Loucy (cell line): ENCODE data around the gene PCDHGA6.

Experiments used
- EZH2phosphoT487 ChIP-seq: fragments of 200-600 bp; IDR thresholded peaks from 2 replicates; pipeline ENCODE4 v1.6.1; 2018; ENCODE audit warnings: antibody characterized with exemption, mild to moderate bottlenecking, moderate library complexity, borderline replicate concordance
- TF ChIP-seq, protein P1 (sequence below): fragments of 200-600 bp; sonication (generic); conservative IDR thresholded peaks from 2 replicates; pipeline ENCODE4 v1.5.1; 2014; ENCODE audit warnings: mild to moderate bottlenecking, antibody characterized with exemption, low read length

DNA sequence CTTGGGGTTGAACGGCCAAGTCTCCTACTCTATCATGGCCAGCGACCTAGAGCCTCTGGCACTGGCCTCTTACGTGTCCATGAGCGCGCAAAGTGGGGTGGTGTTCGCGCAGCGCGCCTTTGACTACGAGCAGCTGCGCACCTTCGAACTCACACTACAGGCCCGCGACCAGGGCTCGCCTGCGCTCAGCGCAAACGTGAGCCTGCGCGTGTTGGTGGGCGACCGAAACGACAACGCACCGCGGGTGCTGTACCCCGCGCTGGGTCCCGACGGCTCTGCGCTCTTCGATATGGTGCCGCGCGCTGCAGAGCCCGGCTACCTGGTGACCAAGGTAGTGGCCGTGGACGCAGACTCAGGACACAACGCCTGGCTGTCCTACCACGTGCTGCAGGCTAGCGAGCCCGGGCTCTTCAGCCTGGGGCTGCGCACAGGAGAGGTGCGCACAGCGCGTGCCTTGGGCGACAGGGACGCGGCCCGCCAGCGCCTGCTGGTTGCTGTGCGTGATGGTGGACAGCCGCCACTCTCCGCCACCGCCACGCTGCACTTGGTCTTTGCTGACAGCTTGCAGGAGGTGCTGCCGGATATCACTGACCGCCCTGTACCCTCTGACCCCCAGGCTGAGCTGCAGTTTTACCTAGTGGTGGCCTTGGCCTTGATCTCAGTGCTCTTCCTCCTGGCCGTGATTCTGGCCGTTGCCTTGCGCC is 26.0 kb downstream of the PCDHGA6 start:
- TF ChIP-seq, protein P1, sequence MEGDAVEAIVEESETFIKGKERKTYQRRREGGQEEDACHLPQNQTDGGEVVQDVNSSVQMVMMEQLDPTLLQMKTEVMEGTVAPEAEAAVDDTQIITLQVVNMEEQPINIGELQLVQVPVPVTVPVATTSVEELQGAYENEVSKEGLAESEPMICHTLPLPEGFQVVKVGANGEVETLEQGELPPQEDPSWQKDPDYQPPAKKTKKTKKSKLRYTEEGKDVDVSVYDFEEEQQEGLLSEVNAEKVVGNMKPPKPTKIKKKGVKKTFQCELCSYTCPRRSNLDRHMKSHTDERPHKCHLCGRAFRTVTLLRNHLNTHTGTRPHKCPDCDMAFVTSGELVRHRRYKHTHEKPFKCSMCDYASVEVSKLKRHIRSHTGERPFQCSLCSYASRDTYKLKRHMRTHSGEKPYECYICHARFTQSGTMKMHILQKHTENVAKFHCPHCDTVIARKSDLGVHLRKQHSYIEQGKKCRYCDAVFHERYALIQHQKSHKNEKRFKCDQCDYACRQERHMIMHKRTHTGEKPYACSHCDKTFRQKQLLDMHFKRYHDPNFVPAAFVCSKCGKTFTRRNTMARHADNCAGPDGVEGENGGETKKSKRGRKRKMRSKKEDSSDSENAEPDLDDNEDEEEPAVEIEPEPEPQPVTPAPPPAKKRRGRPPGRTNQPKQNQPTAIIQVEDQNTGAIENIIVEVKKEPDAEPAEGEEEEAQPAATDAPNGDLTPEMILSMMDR, result no peak
- TF ChIP-seq EZH2phosphoT487, result no peak
